GM04504 (cell line): ENCODE measurements around the gene SRPK2.

Source experiments
- DNase-seq: peaks from one replicate; pipeline ENCODE4 v3.0.0-alpha.2; 2012; ENCODE audit warnings: low read depth

Gene SRPK2

DNA sequence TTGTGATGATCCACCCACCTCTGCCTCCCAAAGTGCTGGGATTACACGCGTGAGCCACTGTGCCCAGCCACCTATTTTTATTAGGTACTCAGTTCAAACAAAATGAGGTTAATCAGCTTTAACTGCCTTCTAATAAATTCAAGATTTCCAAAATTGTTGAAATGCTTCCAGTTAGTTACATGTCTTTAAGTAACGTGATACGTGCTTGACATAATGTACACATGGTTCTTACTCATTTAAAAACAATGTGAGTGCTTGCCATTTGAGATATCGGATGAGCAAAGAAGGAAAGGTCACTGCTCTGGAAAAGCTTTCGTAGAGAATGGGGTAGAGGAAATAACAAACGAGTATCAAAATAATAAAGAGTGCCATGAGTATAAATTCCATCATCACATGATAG is 291.1 kb downstream of the SRPK2 start:
- DNase-seq: peak; percentile 32

DNA sequence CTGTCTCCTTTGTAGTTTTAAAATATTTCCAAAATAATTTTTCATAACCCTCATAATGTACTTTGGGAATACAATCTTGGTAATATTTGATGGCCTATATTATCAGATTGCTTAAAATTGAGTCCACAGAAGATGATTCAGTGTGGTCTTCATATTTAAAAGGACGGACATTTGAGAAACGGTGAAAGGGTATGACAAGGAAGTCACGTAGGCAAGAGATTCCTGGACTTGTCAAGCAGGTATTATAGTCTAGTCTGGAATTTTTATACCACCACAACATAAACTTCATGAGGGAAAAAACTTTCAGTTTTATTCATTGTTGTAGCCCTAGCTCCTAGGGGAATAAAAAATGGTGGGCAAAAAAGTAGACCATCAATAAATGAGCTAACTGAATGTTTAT is 292.4 kb downstream of the SRPK2 start:
- no peak for DNase-seq

DNA sequence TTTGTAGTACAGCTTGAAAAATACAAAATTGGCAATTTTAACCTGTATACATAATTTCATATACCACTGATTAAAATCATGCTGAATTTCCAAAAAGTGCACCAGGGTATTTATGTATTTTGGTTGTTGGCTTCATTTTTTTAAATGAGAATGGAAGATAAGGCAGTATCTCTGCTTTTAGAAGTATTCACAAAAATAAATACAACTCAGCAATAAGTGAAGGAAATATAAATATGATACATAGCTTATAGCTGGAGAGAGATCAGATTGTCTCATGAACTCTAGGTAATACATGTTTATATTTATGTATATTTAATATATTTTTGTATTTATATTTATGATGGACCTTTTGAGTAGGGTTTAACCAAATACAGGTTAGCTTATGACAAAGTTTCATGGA is 293.8 kb downstream of the SRPK2 start:
- no peak for DNase-seq

DNA sequence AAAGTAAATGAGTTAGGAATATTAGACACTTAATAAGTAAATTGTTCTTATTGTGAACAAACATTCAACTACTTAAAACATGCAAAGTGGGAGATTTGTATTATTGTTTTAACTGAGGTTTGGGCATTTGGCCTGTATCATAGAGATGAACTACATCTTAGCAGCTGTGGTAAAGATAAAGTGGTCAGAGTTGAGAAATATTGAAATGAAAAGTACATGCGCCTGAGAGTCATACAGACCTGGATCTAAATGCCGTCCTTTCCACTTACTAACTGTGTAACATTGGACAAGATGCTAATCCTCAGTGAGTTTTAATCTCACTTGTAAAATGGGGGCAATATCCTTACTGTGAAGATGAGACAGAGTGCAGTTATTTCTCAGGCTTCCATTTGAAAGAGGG is 300.3 kb downstream of the SRPK2 start:
- DNase-seq: no peak

DNA sequence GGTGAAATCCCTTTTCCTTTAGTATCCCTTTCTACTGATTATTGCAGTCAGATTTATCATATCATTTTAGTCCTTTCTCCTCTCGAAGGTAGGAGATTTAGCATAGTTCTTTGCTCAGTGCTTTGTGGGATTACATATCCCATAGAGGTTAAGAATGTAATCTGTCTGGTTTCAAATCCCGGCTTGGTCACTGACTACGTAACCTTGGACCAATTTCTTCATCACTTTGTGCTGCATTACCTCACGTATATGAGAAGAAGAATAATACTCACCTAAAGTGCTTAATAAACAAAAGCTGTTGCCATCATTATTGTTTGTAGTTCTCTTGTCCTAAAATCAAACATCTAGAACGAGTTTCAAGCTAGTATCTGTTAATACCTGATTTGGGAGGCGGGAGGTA is 300.7 kb downstream of the SRPK2 start:
- DNase-seq: no peak

GRCh38 chr7:105086850-105087249 is 301.9 kb downstream of the SRPK2 start:
- no peak for DNase-seq

DNA sequence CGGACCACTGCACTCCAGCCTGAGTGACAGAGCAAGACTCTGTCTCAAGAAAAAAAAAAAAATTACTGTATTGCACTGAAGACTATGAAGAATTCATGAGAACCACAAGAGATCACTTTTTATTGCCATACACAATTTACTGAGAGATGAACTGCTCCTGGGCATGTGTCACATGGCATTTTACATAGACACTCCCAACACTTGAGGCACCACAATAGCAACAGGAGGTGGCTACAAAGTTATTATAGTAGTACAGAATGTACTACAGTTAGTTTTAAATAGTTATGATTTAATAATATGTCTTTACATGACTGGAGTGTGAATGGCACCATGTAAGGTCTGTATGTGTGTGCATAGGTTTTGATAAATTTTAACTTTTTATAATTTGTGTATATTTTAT is 304.1 kb downstream of the SRPK2 start:
- DNase-seq: no peak

- DNase-seq: no peak
Observed at GRCh38 chr7:105079348-105079747, 309.4 kb downstream of the SRPK2 start.

- DNase-seq: no peak
Observed at GRCh38 chr7:105073143-105073542, 315.6 kb downstream of the SRPK2 start.

GRCh38 chr7:105068886-105069285 is 319.8 kb downstream of the SRPK2 start:
- no peak for DNase-seq

DNA sequence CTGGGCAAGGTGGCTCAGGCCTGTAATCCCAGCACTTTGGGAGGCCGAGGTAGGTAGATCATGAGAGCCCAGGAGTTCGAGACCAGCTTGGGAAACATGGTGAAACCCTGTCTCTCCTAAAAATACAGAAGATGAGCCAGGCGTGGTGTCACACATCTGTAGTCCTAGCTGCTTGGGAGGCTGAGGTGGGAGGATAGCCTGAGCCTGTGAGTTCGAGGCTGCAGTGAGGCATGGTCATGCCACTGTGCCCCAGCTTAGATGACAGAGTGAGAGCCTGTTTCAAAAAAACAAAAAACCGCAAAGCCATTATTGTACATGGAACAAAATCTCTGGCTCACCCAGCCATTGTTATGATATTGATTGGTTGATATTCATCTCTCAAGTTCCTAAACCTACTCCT is 321.0 kb downstream of the SRPK2 start:
- no peak for DNase-seq
